Measurements from ENCODE around the gene SMAD5. TPM values are rescaled to one million over a fixed set of nuclear protein-coding genes. Genes with fewer than 3 reads are reported as not detected.

SMAD5 gene
- total RNA-seq, 4 donors from 2014 or later, result 41.1 to 55.6 (median 43.7) TPM

GRCh38 chr5:136115183-136115865 is 17.3 kb upstream of the SMAD5 start:
- TF ChIP-seq CTCF (IDR thresholded peaks at IDR 0.05; ENCODE audit: low read depth), result no peak

- TF ChIP-seq CTCF (IDR thresholded peaks at IDR 0.05; ENCODE audit: low read depth), result no peak
These were observed 12.1 kb upstream of the SMAD5 start for GRCh38 chr5:136120529-136120928.

DNA sequence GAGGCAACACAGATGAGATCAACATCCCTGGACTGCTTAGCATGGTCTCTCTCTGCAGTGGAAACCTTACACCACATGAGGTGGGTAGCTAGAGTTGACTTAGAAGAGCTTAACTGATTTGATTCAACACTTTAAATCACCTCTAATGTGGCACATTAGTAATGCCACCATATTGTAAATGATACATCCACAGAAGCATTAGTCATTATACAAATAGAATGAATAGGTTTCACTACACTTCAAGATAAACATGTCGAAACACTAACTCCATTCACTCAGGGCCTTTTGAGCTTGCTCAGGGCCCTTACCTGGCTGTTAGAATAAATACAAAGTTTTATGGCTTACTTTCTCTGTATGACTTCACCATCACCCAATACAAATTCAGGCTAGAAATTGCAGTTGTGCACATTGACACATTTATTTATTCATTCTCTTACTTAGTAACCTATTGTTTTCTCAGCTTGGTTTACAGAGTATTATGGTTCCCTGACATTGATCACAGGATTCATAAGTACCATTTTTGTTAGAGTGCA is 9.3 kb upstream of the SMAD5 start:
- no peak for TF ChIP-seq CTCF (IDR thresholded peaks at IDR 0.05; ENCODE audit: low read depth)

- TF ChIP-seq CTCF (IDR thresholded peaks at IDR 0.05; ENCODE audit: low read depth), result no peak
These were observed 5.1 kb upstream of the SMAD5 start for GRCh38 chr5:136127560-136127959.

- no peak for TF ChIP-seq CTCF (IDR thresholded peaks at IDR 0.05; ENCODE audit: low read depth)
These were observed 4.2 kb upstream of the SMAD5 start for GRCh38 chr5:136128481-136128880.

- no peak for TF ChIP-seq CTCF (IDR thresholded peaks at IDR 0.05; ENCODE audit: low read depth)
These were observed 3.2 kb upstream of the SMAD5 start for GRCh38 chr5:136129445-136129844.

DNA sequence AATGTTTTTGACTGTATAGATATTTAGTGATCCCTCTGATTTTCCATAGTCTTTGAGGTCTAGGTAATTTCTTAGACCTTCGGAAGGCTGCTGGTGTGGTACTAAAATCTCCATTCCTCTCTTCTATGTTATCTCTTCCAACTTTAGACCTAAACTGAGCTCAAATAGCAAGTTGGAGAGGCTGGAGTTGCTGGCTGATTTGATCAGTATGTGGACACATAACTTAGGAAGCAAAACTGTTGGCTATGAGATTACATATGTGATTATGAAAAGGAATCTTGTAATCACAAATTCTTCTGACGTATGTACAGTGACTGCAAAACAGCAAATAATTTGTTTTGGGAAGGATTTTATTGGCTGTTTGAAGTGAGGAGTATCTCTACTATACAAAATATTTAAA is 2.1 kb upstream of the SMAD5 start:
- TF ChIP-seq CTCF (IDR thresholded peaks at IDR 0.05; ENCODE audit: low read depth), result no peak
